ENCODE results near the gene ULK4.
"Not testable (repeated sequence)": the region's sequence is repeated elsewhere in the genome, so short reads cannot be mapped to it uniquely, and the experiment has no call there.

ULK4 gene

DNA sequence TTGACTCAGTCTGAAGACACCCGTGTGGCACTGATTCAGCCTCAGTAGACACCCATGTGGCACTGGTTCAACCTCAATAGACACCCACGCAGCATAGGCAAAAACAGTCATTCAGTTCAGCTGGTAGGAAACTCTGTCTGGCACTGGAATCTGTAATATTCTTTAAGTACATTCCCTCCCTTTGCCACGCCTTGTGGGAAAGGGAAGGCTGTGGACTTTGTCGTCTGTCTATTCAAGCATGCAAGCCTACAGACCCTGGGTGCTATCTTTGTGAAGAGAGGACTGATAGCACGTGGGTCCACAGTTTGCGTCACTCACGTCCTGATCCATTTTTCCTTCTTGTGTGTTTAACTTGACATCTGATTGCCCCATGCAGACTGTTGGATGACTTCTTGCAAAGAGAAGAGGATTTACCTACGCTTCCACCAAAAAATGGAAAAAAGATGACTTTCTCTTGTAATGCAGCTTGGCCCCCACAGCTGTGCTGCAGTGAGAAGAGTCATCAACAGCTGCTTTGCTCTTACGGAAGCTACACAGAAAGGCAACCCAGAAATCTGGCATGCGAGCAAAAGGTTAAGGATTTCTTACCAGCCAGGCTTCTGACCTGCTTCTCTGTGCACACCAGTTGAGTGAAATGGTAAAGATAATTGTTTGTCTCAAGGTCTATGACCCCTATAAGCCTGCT is 278.1 kb downstream of the ULK4 start:
- DNase-seq, result no peak

DNA sequence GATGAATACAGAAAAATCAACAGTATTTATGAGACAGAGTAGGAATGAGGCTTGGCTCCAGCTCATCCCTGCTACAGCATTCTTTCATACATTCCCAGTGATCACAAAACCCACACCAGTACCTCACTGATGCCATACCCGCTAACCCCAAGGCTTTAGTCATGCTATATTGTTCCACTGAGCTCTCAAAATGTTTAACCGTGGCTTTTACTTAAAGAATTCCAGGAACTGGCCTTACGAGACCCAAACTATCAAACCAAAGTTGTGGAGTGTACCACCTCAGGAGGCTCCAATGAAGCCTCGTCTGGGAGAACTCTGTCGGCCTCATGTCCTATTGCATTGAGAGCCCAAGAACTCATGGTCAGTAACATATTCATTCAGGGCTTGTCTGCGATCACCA is 278.9 kb downstream of the ULK4 start:
- DNase-seq, result no peak

DNA sequence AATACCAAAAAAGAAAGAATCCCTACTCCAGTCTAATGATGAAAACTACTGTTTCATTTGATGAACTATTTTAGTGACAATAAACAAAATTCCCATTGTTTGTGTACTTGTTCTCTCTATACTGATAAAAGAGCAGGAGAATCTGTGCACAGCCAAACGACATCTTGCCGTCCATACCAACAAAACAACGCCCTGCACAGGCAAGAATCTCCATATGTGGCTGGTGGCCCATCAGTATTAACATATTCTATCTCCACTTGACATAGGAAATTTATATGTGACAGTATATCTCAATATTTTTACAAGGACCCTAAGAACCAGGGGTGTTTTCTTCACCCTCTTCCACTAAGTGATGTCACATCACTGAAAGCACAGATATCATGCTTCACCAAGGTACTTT is 279.5 kb downstream of the ULK4 start:
- no peak for DNase-seq

DNA sequence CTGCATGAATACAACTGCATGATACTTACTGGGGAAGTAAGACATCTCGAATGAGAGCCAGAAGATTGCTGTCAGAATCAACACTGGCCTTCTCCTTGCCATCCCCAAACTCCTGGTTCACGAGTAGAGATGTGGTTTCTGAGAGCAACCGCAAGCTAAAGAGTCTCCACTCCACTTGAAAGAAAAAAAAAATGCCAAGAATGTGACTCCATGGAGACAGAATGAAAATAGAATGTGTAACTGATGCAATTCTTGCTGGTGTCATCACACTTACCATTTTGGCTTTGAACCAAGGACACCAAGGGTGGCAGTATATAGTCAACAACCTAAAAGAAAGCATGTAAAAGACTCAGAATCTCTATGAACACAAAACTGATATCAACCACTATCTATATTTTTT is 280.4 kb downstream of the ULK4 start:
- peak; percentile 8 for DNase-seq

DNA sequence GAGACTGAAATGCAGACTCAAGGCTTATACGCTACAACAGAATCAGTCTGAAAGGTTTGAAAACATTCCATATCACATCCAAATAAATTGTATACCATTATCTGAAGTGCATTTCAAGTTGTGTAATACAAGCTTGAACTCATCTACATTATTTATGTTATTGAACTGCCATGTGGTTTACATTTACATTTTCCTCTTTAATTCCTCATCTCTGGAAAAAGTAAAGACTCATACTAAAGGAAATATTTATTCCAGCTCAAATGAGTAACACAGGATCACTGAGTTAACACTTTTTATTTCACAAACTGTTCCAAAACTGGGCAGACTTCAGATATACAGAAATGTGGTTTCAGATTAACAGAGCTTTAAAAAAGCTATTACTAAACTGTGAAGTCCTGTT is 282.5 kb downstream of the ULK4 start:
- no peak for DNase-seq

DNA sequence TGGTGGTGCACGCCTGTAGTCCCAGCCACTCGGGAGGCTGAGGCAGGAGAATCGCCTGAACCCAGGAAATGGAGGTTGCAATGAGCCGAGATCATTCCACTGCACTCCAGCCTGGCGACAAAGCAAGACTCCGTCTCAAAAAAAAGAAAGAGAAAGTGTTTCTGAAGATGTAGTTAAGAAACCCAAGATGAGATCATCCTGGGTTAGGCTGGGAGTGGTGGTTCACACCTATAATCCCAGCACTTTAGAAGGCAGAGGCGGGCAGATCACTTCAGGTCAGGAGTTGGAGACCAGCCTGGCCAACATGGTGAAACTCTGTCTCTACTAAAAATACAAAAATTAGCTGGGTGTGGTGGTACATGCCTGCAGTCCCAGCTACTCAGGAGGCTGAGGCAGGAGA is 286.8 kb downstream of the ULK4 start:
- DNase-seq, result not testable (repeated sequence)

DNA sequence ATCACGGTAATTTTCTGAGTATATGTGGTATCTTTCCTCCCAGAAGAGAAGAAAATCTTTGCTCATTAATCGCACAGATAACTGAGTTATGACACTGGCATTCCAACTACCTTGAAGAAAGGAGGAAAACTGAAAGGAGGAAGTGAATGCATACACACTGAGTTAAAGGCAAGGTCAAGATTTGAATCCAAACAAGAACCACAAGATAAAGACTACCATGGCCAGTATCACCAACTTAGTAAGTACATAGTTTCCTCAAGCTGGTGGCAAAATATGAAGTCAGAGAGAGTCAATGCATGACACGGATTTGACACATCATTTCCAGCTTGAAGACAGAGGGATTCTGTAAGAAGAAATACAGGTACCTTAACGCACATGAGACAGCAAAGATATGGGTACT is 287.5 kb downstream of the ULK4 start:
- no peak for DNase-seq

DNA sequence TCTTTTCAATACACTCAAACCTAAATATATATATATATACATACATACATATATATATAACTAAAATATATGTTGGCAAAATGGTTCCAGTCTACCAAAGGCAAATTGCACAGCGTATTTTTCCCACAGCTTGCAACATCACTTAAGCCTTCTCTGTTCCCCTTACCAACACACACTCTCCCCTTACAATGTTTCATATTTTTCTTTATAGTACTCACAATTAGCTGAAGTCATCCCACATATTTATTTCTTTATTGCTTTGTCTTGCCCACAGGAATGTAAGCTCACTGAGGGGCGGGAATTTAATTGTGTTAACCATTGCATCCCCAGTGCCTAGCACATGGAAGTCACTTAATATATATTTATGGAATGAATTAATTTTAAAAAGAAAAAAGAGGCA is 288.3 kb downstream of the ULK4 start:
- DNase-seq, result no peak

DNA sequence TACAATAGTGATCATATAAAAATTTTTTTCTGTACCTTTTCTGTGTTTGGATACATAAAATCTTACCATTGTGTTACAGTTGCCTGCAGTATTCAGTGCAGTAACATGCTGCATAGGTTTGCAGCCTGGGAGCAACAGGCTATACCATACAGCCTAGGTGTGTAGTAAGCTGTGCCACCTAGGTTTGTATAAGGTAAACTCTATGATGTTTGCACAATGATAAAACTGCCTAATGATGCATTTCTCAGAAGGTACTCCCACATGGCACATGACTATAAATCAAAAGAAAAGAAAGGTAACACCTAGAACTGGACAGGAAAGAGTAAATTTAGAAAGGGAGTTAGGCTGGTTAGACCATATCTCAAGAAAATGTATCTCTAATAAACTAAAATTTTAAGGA is 293.5 kb downstream of the ULK4 start:
- DNase-seq, result no peak

DNA sequence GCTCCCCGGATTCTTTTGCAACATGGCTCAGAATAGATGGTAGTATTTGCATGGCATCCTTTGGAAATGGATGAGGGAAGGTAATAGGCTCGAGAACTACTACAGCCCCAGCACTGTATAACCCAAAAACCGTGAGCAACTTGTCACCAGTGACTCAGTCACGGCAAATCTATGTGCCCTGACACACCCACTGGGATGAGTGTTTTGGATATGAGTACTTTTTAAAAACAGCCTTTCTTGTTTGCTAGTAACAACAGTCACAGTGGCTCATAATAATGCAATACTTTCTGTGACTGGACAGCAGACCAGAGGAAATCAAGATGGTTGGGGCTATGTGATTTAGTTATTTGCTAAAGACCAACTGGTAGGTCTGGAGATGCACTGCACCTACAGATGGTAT is 299.6 kb downstream of the ULK4 start:
- DNase-seq, result no peak

DNA sequence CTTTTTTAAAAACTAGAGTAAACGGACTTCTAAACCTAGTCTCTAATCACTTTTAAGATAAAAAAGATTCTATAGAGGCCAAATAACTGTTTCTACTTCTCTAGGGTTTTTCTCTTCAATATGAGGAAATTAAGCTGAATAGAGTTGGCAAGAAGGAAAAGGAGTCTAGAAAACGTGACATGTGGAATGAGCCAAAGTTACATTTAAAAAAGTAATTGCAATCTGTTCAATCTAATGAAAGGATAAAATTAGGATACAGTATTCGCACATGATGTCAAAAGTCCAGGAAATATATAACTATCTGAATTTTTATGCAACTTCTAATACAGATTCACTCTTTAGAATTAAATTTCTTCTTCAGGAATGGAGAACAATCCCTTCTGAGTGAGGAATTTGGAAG is 300.1 kb downstream of the ULK4 start:
- no peak for DNase-seq

DNA sequence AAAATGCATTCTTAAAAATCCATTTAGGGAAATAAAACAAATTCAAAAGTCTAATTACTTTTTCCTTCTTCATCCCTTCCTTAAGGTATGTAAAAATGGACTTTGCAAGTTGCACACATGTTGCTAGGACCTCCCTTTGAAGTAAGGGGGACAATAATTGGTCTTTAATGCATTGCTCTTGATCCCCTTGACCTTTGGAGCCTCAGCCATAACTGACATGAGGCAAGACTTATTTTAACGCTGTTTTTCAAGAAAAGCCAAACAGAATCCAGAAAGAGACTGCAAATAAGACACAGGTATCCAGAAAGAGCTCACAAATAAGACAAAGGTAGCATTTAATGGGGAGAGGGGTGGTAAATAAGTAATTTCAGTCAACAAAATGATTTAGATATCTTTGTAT is 301.4 kb downstream of the ULK4 start:
- DNase-seq, result no peak

DNA sequence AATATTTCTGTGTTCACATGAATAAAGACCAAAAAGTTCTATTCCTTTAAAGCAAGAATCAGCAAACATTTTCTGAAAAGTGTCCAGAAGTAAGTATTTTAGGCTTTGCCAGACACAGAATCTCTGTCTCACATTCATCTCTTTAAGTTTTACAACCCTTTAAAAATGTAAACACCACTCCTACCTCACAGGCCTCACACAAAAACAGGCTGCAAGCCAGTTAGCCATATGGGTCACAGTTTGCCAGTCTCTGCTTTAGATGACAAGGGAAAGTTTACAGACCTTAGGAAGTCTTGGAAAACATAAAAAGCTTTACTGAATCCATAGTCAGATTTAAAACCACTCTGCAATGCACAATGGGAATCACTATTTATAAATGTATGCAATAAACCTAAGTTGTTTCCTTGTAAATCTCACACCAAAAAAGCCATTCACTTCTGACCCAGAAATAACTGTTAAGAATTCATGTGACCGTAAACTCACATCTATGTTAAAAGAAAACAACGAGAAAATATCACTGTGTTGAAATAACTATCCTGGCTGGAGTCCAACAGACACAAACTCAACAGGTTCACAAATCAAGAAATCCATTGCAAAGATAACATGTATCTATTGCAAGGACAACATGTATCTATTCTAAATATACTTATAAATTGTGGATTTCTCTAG is 308.2 kb downstream of the ULK4 start:
- no peak for DNase-seq

DNA sequence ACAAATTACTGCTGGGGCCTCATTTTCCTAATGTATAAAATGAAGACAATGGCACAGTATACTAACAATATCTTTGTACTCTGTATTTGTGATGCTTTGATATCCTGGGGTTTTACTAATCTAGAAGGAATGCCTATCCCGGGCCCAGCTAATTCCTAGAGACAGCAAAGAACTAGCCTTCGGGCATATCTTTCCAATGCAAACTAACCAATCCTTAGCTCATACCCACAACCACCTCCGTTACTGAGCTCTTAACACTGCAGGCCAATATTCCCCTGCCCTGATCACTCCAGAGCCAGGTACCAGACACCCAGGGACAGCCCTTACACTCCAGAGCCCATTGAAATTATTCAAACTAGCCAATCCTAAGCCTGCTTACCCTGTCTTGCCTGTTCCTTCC is 309.0 kb downstream of the ULK4 start:
- no peak for DNase-seq

DNA sequence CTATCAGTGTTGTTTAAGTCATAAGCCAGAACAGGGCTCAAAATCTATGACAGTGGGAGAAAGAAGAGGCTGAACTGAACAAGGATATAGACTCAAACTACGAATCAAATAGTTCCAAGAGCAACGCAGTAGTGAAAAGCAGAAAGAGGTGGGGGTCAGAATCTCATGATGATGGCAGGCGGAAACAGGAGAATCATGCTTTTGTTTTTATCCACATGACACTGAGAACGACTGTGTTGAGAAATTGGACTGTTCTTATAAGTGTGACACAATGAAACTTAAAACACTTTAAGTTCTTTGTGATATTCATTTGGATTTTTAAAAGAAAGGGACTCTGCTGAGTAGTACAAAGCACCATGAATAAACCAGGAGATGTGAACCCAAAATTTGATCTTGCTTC is 309.4 kb downstream of the ULK4 start:
- no peak for DNase-seq

DNA sequence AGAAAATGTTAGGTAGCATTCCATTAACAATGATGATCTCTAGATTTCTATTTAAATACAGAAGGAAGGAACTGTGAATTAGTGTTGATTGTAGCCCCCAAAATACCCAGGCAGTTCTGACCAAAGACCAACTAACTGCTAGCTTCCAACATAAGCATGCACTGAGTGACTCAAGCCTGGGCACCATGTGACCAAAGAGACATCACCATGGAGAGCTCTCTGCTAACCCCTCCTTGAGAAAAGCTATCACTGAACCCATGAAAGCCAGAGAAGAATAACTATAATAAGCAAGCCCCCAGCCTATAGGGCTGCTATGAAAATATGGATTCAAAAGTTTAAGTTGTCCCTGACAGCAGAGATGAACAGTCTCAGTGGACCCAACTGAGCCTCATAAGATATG is 310.2 kb downstream of the ULK4 start:
- DNase-seq, result no peak

DNA sequence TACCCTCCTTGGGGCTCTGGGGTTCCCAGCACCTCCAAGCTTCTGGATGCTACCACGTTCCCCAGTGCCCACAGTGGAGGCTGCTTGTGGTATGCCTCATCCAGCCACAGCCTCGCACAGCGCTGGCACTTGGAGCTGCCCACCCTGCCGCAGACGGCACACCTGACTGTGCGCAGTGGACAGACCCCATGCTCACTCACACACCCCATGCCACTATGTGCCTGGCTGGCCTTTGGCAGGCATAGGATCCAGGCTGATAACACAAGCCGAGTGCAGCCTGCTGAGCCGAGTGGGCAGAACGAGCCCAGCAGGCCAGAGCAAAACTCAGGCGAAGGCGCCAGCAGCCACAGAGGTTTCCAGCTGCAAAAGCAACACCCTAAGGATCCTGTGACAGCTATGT is 311.5 kb downstream of the ULK4 start:
- no peak for DNase-seq

DNA sequence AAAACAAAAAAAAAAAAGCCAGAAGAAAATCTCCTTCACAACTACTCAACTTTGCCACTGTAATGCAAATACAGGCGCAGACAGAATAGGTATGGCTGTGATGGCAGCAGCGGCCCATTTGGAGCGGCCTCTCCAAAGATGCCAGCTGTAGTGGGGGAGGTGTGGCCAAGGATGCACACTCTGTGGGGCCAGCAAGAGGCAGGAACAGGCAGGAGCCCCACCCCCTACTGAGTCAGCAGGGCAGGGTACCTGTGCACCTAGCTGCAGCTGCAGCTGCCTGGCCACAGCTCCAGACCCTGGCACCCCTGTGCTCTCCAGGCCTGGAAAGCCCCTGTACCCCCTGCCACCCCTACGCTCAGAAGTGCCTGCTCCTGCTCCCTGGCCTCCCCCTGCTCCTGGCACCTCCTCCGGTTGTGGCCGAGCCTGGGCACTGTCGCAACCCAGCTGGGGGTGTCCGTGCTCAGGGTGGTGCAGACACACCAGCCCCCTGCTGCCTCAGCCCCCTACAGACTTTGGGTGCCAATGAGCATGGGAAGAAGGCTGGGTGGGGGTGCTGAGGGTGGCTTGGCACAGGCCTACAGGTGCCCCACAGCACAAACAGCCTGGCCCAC is 312.7 kb downstream of the ULK4 start:
- DNase-seq, result no peak

DNA sequence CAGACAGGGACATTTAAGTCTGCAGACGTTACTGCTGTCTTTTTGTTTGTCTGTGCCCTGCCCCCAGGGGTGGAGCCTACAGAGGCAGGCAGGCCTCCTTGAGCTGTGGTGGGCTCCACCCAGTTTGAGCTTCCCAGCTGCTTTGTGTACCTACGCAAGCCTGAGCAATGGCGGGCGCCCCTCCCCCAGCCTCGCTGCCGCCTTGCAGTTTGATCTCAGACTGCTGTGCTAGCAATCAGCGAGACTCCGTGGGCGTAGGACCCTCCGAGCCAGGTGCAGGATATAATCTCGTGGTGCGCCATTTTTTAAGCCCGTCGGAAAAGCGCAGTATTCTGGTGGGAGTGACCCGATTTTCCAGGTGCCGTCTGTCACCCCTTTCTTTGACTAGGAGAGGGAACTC is 314.2 kb downstream of the ULK4 start:
- DNase-seq, result not testable (repeated sequence)

DNA sequence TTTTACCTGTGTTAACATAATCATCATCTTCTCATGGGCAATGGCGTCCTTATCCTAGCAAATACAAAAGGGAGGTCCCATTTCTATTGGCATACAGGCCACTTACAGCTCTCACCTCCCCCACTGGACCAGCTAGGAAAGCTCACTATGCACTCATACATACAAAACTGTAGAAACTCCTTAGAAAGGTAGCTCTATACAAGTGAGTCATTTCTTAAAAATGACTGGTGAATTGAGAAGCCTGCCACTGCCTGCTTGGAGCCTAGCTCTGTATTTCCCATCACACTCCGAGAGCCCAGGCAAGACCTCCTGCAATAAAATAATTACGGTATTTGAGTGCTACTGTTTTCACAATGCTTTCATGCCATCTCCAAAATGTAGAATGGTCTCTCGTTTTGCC is 321.8 kb downstream of the ULK4 start:
- DNase-seq, result no peak

DNA sequence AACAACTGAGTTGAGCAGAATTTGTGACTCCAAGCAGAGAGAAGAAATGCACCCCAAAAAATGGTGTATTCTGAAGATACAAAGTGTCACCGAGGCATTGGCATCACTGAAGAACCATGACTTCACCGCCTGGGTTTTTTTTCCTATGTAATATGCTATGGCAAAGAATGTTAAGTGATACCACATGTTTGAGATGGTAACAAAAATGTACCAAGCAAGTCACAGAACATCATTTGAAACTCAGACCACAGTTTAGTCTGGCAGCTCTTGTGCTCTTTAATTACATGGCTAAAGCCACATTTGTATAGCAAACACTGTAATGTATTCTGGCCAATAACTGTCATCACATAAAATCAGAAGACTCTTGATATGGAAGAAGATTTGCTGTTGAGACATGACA is 323.5 kb downstream of the ULK4 start:
- DNase-seq, result no peak

DNA sequence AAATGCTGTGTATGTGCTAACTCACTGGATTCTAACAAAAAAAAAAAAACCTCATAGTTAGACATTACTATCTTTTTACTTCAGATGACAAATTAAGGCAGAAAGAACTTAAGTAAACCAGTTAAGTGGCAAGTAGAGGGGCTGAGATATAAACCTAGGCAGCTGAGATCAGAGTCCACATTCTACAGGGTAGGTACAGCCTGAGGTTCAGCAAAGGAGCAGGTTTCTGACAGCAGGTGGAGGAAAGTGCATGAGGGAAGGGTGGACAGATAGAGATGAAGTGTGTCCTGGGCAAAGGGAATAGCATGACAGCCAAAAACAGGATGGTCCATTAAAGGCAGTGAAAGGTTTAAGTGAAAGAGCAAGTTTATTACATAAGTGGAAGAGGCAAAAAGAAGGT is 329.2 kb downstream of the ULK4 start:
- no peak for DNase-seq

DNA sequence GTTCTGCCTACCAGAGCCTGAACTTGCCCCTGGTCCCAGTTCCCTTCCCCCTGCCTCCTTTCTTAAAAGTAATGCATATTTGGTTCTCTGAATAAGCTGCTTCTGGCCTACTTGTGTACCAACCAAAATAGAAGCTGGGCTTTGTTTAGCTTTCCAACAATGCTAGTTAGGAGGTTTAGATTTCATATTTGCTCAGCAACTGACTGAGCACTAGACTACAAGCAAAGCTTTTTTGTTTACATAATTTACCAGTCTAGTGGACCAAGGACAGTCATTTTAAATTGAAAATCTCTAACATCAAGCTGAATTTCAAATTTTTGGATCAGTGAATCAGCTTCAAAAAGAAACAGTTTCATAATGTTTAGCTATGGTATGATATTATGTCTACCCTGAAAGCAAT is 331.2 kb downstream of the ULK4 start:
- DNase-seq, result no peak

DNA sequence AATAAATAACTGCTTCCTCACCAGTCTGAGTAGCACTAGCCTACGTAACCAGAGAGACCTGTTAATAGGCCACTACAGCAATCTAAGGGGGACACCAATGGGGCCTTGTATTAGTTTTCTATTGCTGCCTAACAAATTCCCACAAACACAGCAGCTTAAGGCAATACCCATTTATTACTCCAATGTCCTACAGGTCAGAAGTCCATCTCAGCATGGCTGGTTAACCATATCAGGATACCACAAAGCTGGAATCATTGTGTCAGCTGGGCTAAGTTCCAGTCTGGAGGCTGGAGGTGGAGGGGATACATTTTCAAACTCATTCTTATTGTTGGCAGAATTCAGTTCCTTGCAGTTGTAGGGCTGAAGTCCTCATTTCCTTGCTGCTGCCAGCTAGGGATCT is 331.9 kb downstream of the ULK4 start:
- no peak for DNase-seq

DNA sequence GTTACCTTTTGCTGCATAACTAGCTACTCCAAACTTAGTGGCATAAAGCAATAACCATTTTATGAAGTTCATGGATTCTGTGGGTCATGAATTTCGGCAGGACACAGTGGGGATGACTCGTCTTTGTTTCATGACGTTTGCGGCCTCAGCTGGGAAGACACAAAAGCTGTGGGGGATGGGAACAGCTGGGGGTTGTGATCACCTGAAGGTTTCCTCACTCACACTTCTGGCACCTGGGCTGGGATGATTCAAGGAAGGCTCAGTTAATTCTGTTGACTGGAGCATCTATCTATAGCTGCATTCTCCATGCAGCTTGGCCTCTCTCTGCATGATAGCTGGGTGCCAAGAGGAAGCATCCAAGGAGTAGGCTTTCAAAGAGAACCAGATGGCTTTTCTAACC is 332.8 kb downstream of the ULK4 start:
- no peak for DNase-seq

Data from COR-L47 (cell line).